Fibroblast of skin of left biceps (primary cell): ENCODE data around the gene CLDN1.
A peak's percentile ranks its signal among the peaks of the same experiment; 100 is the strongest.
"Not testable (repeated sequence)": the region's sequence is repeated elsewhere in the genome, so short reads cannot be mapped to it uniquely, and the experiment has no call there.

Source experiments
- DNase-seq, 2 experiments: peaks; one replicate each; pipeline ENCODE4 v3.0.0-alpha.2; 2013; ENCODE audit warnings: low read depth in 2 of 2

The CLDN1 gene

GRCh38 chr3:190291994-190292584, 30.2 kb downstream of the CLDN1 start:
- DNase-seq: no peak

GRCh38 chr3:190289989-190290388, 32.3 kb downstream of the CLDN1 start:
- no peak for DNase-seq

- DNase-seq: no peak
Observed at GRCh38 chr3:190288836-190289235, 33.4 kb downstream of the CLDN1 start.

GRCh38 chr3:190286014-190286413, 36.2 kb downstream of the CLDN1 start:
- no peak for DNase-seq

GRCh38 chr3:190281308-190282051, 40.8 kb downstream of the CLDN1 start:
- DNase-seq: no peak

- DNase-seq: no peak
Observed at GRCh38 chr3:190279690-190280089, 42.6 kb downstream of the CLDN1 start.

GRCh38 chr3:190272747-190273146, 49.5 kb downstream of the CLDN1 start:
- no peak for DNase-seq

GRCh38 chr3:190269101-190269500, 53.1 kb downstream of the CLDN1 start:
- no peak for DNase-seq

GRCh38 chr3:190267464-190267863, 54.8 kb downstream of the CLDN1 start:
- not testable (repeated sequence) for DNase-seq

- DNase-seq: no peak
Observed at GRCh38 chr3:190266913-190267290, 55.3 kb downstream of the CLDN1 start.

- DNase-seq: no peak
Observed at GRCh38 chr3:190266265-190266912, 55.9 kb downstream of the CLDN1 start.

- DNase-seq: peak in 1 of 2 experiments; percentile 5
Observed at GRCh38 chr3:190265796-190266195, 56.5 kb downstream of the CLDN1 start.

GRCh38 chr3:190265126-190265525, 57.1 kb downstream of the CLDN1 start:
- DNase-seq: no peak

GRCh38 chr3:190261740-190262139, 60.5 kb downstream of the CLDN1 start:
- DNase-seq: no peak

- DNase-seq: no peak
Observed at GRCh38 chr3:190261015-190261414, 61.2 kb downstream of the CLDN1 start.

- no peak for DNase-seq
Observed at GRCh38 chr3:190260301-190260700, 61.9 kb downstream of the CLDN1 start.

- DNase-seq: no peak
Observed at GRCh38 chr3:190258634-190259033, 63.6 kb downstream of the CLDN1 start.
